K562 treated with DMSO at 1 percent for 24 hours (cell line): Measurements from ENCODE around the gene ARMCX4. TPM values are rescaled to one million over a fixed set of nuclear protein-coding genes. Genes with fewer than 3 reads are reported as not detected.

Experiments
- total RNA-seq: library from RNA; unstranded; fragments of 300-600 nt; gene quantifications from 2 replicates; pipeline ENCODE4 v1.2.3, GENCODE V29; 2022; ENCODE audit warnings: low read depth; ENCODE audit not compliant: insufficient read depth

Gene ARMCX4
- not detected in 2 replicates for total RNA-seq

DNA sequence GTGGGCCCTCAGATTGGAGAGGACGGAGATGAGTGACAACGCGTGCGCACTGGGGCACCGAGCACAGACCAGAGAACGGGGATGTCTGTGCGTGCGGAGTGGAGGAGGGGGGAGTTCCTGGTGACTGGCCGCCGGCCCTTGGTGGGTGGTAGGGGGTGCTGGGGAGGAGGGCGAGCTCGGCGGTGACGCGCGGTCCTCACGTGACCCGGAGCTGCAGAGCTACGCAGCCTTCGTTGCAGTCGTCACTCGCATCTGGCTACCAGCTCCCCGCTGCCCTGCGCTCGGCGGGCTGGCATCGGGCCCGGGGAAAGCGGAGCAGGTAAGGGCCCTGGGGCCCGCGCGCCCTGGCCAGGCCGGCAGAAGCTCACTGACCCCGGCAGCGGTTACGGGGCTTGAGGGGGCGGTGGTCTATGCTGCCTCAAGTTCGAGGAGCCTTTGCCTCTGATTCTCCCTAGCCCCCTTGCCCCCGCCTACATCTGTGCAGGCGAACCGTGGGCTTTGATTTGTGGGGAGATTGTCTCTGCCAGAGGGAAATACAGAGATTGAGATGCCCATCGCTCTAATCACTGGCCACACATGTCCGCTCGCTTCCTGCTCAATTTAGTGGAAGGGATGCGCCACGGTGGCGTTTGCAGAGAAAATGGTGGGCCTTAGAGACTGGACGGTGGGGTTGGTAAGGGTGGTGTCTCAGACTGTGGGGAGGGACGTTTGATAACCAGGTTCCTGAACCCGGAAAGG, at the start of gene ARMCX4:
TSS of gene ARMCX4 (plus strand) at position 245 of the 738 bp plus-strand sequence. CDS start 3,134 bp downstream, outside the sequence.

Other genes with a start within 250 kb of the ARMCX4 start
- gene TAF7L, start 194.1 kb upstream of the ARMCX4 start, total RNA-seq, result not detected in 2 replicates
- gene TIMM8A, start 136.7 kb upstream of the ARMCX4 start, total RNA-seq, result 7.6 TPM in 2 replicates
- 24.7 and 28.3 TPM in 2 replicates for gene BTK, start 99.3 kb upstream of the ARMCX4 start, total RNA-seq
- gene RPL36A, start 94.4 kb upstream of the ARMCX4 start, total RNA-seq, result 4,527 and 4,949 TPM in 2 replicates
- 48.6 and 53.0 TPM in 2 replicates for gene GLA, start 77.5 kb upstream of the ARMCX4 start, total RNA-seq
- 34.6 and 39.8 TPM in 2 replicates for gene HNRNPH2, start 77.2 kb upstream of the ARMCX4 start, total RNA-seq
- gene ARMCX1, start 65.1 kb downstream of the ARMCX4 start, total RNA-seq, result 0.96 TPM in 1 of 2 replicates, not detected in the other
- 20.5 and 26.2 TPM in 2 replicates for gene ARMCX6, start 132.5 kb downstream of the ARMCX4 start, total RNA-seq
- 19.6 and 25.5 TPM in 2 replicates for gene ARMCX3, start 137.7 kb downstream of the ARMCX4 start, total RNA-seq
- gene ARMCX2, start 174.4 kb downstream of the ARMCX4 start, total RNA-seq, result 0.28 TPM in 1 of 2 replicates, not detected in the other